ENCODE measurements around the gene CKS1B.
"Not testable (repeated sequence)": the region's sequence is repeated elsewhere in the genome, so short reads cannot be mapped to it uniquely, and the experiment has no call there.

Gene CKS1B

GRCh38 chr1:154966111-154966510, 8.4 kb upstream of the CKS1B start:
- DNase-seq = no peak

GRCh38 chr1:154967331-154967950, 7.0 kb upstream of the CKS1B start:
- no peak for DNase-seq

DNA sequence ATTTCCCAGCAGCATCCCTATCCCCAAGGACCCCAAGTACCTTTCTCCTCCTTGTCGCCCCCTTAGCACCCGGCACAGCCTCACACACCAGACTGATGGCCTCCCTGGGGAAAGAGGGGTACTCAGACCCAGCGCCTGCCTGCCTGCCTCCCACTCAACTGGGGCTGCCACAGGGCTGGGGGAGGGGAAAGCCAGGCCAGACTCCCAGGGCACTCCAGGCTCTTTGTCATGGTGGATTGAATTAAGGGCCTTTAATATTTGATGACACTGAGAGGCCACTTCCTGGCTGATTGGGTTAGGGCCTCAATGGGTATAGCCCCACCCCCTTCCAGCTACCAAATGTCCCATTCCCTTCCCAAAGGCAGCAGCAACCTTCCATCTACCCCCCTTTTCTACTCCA, 5.8 kb upstream of the CKS1B start:
- no peak for DNase-seq

DNA sequence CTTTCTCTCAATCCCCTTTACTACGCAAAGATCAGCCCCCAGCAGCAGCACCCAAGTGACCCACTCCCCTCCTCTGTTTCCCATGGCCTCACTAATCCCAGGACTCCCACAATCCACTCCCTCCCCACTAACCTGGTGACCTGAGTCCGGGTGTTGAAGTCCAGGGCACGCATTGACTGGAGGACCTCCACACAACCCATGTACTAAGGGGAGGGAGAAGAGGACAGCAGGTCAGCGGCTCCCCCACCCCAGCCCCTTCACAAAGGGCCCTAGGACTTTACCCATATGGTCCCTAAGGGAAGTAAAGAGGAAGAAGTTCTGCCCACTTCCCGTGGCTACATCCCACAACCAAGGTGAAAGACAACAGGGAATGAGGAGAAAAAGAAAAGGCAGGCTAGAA, 5.2 kb upstream of the CKS1B start:
- DNase-seq = no peak

DNA sequence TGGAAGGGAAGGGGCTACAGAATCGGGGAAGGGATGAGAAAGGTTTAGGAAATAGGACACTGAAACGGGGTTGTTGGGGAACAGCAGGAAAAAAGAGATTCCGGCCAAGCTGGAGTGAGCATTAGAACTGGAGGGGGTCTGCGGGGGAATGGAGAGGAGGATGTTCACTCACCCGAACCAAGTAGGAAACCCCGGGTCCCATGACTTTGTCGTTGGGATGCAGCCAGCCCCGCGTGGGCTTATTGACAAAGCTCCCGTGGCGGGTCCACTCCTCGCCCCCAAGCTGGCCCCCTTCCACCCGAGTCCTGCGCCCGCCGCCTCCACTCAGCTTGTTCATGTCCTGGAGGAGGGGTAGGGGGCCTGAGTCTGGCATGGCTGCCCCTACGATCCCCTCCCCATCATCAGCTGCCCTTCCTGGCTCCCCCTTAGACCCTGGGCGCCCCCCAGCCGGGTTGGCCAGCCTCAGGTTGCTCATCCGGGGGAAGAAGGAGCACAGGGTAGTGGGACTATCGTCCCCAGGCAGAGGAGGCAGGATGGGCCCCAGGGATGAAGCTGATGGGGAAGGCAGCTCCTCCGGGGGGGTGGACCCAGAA, 4.5 kb upstream of the CKS1B start:
- no peak for DNase-seq

DNA sequence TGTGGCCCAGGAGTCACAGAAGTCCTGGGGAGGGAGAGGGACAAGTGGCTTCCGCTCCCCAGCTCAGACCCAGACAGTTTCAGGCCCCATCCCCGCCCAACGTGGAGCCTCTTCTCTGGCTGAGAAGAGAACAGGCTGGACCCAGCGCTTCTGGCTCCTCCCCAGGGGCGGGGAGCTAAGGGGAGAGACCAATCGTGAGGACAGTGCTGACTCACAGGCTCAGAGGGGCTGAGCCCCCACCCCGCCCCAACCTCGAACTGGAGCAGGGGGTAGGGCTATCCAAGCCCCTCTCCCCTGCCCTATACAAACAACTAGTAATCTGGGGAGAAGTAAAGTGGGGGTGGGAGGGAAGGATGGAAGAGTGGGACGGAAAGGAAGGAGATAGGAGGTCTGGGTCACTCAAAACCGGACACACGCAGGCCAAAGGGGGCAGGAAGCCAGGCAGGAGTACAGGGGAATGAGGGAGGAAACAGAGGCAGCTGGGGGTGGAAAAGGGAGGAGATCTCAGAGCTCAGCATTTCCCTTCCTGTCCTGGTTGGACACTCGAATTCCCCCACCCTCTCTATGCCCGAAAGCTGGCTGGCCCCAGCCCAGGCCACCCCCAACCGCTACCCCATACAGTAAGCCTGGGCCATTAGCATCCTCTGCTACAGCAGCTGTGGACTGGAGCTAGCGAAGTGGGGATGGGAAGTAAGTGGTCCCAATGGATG, 3.7 kb upstream of the CKS1B start, which contains the start of gene SHC1:
SHC1 (minus strand) TSS at position 117 of the 710 bp plus-strand sequence. CDS start 221 bp downstream, outside the sequence.
- peak; percentile 89 for DNase-seq

- DNase-seq = no peak
Measured at GRCh38 chr1:154971341-154971998, 3.0 kb upstream of the CKS1B start.

- no peak for DNase-seq
Measured at GRCh38 chr1:154972213-154972516, 2.3 kb upstream of the CKS1B start.

DNA sequence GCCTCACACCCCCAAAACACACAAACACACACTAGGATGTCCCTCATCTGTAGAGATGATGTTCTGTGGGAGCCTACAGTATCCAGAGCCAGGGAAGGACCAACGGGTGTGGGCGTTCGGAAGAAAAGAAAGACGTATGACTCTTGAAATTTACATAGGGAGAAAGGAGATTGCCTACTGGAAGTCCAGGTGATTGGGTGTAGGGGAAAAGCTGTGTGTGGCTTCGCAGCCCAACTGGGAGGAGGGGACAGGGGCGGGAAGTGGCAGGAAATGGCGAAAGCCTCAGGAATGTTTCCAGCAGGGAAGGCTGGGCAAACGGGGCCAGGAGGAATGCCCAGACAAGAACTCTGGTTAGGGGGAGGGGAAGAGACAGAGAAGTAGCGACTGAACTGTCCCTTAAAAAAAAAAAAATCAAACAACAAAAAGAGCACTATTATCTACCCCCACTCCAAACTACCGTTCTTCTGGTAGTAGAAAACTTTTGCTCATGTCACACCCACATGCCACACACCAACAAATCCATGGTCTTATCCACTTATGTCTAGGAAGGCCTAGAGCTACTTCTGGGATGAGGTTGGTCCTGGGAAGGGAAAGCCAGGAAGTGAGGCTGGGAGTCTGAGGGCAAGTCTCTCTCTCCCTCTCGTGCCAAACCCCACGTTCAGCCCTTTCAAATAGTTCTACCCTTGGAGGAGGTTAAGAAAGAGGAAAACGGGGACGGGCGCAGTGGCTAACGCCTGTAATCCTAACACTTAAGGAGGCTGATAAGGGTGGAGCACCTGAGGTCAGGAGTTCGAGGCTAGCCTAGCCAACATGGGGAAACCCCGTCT, 1.8 kb upstream of the CKS1B start:
- DNase-seq = peak; percentile 54

DNA sequence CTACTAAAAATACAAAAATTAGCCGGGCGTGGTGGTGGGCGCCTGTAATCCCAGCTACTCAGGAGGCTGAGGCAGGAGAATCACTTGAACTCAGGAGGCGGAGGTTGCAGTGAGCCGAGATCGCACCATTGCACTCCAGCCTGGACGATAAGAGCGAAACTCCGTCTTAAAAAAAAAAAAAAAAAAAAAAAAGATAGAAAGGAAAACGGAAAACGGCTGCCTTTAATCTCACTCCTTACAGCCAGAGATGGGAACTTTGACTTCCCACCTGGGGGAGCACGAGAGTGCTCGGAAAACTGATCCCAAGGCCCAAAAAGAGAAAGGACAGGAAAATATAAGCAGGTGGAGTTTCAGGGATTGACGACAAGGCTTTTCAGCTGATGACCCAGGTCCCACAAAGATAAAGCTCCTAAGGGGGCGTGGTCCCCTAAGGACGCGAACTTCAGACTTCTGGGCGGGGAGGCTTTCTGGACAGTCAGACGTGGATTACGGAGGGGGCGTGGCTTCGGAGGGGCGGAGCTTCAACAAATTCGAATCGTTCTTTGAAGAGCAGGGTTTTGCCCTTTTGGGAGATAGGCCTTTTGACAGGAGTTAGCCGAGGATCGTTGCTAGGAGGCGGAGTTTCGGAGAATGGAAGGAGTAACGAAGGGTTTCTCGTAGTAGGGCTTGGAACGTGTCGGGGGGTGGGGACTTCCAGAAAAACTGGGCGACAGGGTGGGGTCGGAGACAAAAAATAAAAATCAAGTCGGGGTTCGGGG, 958 bp upstream of the CKS1B start:
- DNase-seq = peak; percentile 53

DNA sequence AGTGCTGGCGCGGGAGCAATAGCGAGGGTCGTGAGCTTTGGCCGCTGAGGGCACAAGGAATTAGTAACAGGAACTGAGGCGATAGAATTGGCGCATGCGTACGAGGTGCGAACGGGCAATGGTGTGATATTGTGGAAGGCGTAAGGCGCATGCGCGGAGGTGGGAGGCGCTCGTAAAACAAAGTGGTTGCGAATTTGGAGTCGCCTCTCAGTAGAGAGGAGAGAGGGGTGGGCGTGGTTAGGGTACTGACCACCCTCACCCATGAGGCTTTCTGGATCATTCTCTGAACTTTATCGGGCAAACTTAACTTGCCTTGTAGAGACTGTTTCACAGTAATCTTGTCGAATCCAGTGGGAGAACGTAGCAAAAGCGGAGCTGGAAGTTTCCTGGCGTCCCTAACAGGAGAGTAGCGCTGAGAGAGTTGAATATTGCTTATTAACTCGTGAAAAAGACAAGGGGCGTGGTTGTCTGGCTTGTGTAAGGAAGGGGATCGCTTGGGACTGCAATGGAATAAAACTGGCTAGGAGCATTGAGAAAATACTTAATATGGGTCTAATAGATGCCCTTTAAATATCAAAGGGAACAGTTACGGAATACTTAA, 427 bp downstream of the CKS1B start:
- peak; percentile 73 for DNase-seq

GRCh38 chr1:154975409-154976059, 1.1 kb downstream of the CKS1B start:
- DNase-seq = no peak

GRCh38 chr1:154977762-154978161, 3.3 kb downstream of the CKS1B start:
- DNase-seq = not testable (repeated sequence)

- DNase-seq = no peak
Measured at GRCh38 chr1:154978360-154978759, 3.9 kb downstream of the CKS1B start.

GRCh38 chr1:154982341-154982740, 7.9 kb downstream of the CKS1B start:
- DNase-seq = no peak

DNA sequence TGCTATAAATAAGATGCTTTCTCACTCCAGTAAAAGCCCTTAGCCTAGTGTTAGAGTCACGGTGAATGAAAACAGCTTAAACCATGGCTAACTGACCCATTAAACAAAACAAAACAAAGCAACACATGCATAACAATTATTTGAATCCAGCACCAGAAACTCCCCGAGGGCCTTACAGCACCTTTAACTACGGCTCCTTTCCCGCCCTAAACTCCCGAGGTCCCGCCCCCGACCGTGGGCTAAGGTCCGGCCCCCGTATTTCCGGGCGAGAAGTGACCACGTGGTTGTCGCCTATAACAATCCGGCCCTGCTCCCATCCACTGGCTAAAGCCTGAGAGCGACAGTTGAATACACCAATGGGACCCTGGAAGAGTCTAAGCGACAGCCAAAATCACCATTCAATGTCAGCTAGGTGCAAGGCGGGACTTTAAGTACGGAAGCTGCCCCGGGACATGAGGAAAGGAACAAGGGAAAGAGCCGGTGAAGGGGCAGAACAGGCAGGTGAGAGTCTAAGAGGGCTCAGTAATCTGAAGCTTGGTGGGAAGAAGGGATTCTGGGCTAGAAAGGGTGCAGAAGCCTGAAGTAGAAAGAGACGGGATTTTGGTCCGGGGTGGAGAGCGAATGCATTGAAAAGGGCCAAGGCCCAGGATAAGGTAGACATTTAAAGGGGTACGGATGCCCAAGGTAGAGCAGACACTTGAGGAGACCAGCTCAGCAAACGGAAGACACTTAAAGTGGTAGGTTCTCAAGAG, 8.6 kb downstream of the CKS1B start, which contains the start of gene FLAD1:
FLAD1 (plus strand) TSS at position 448 of the 752 bp plus-strand sequence. CDS start 351 bp downstream, outside the sequence.
- peak; percentile 87 for DNase-seq

- no peak for DNase-seq
Measured at GRCh38 chr1:154983776-154984466, 9.4 kb downstream of the CKS1B start.

GRCh38 chr1:154986736-154987135, 12.3 kb downstream of the CKS1B start:
- DNase-seq = not testable (repeated sequence)

DNA sequence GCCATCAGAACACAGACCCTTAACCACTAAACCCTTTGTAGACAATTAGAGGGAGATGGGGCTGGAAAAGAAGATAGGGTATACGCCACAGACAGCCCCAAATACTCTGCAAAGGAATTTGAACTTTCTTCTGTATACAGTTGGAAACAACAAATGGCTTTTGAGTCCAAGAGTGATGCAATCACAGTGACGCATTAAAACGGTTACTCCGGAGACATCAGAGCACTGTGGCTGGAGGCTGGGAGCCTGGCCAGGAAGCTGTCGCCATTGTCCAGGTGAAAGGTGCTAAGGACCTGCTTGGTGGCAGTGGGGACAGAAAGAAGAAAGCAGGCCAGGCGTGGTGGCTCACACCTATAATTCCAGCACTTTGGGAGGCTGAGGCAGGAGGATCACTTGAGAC, 12.8 kb downstream of the CKS1B start:
- no peak for DNase-seq
